Gastroesophageal sphincter (tissue), 4 donors: ENCODE measurements around the gene KCNC2. TPM values are rescaled to one million over a fixed set of nuclear protein-coding genes. Genes with fewer than 3 reads are reported as not detected.

ENCODE experiments used
- ATAC-seq: fragments of 150-250 bp; one replicate; pipeline ENCODE4 v1.9.1; 2016; ENCODE audit warnings: mild to moderate bottlenecking, moderate library complexity
- H3K27ac ChIP-seq, 4 donors: fragments of 200-600 bp; sonication (generic) in 3 of 4; 1 replicate in 3 of 4; 2 replicates in 1 of 4; pipeline ENCODE4 v1.5.1; 2016 to 2019
- H3K27me3 ChIP-seq: fragments of 200-600 bp; sonication (generic); one replicate; pipeline ENCODE4 v1.5.1; 2019
- H3K36me3 ChIP-seq, 2 donors: fragments of 200-600 bp; sonication (generic); one replicate each; pipeline ENCODE4 v1.5.1; 2019; ENCODE audit warnings: control low read depth in 1 of 2
- H3K4me1 ChIP-seq, 3 donors: fragments of 200-600 bp; sonication (generic); 1 replicate in 2 of 3; 2 replicates in 1 of 3; pipeline ENCODE4 v1.5.1; 2016 to 2019; ENCODE audit warnings: control low read depth in 2 of 3
- H3K4me3 ChIP-seq, 2 donors: fragments of 200-600 bp; sonication (generic); one replicate each; pipeline ENCODE4 v1.5.1; 2019; ENCODE audit warnings: mild to moderate bottlenecking in 1 of 2, moderate library complexity in 1 of 2
- H3K9me3 ChIP-seq, 3 donors: fragments of 200-600 bp; sonication (generic); one replicate each; pipeline ENCODE4 v1.5.1; 2017 to 2019; ENCODE audit warnings: control low read depth in 2 of 3
- CTCF ChIP-seq, 4 experiments: fragments of 200-600 bp in 2 of 4; fragments of 450-650 bp in 2 of 4; sonication (generic) in 1 of 4; IDR thresholded peaks; one replicate each; pipeline ENCODE4 v1.5.1; 2017 to 2019; ENCODE audit warnings: antibody characterized with exemption in 4 of 4, mild to moderate bottlenecking in 2 of 4, moderate library complexity in 2 of 4
- EP300 ChIP-seq: sonication (generic); formaldehyde crosslinking; IDR thresholded peaks from one replicate; pipeline ENCODE4 v1.6.1; 2017; ENCODE audit warnings: antibody characterized with exemption, mild to moderate bottlenecking
- POLR2A ChIP-seq, 2 donors: fragments of 450-650 bp; IDR thresholded peaks; one replicate each; pipeline ENCODE4 v1.6.1; 2017; ENCODE audit warnings: antibody characterized with exemption in 2 of 2, mild to moderate bottlenecking in 2 of 2, moderate library complexity in 1 of 2
- POLR2AphosphoS5 ChIP-seq: sonication (generic); formaldehyde crosslinking; IDR thresholded peaks from one replicate; pipeline ENCODE4 v1.6.1; 2017; ENCODE audit warnings: antibody characterized with exemption
- WGBS, 2 donors: methylation state at CpG; one replicate each; pipeline ENCODE4 v1.1.5; 2018; ENCODE audit warnings: low coverage in 1 of 2; 5-methylcytosine and 5-hydroxymethylcytosine counted together
- total RNA-seq, 4 donors: library from RNA; depleted of rRNA; stranded (reverse); fragments of >200 nt; gene quantifications; one replicate each; pipeline ENCODE4 v1.1.0, GENCODE V29; 2016

Gene KCNC2
- under 1 TPM in 1 of 4 donors, not detected in 3; 0.12 TPM for total RNA-seq

GRCh38 chr12:75209812-75210138, at the start of gene KCNC2:
TSS of gene KCNC2 (minus strand) at chr12:75209839.
- Histone ChIP-seq H3K4me1 (peaks cover 0 to 8% (median 0%) of the 10 kb centered on the region in 3 donors), H3K9me3 (peaks cover 0 to 7% (median 0%) of the 10 kb centered on the region in 3 donors), H3K36me3 (no peaks in the 10 kb centered on the region), H3K27ac (no peak within 1 kb of the TSS), H3K27me3 (peaks cover 50% of the 10 kb centered on the region), H3K4me3 (no peak within 1 kb of the TSS)
- ATAC-seq: no peak
- WGBS, 2 donors: 76% methylated on average over 2 of the region's 3 CpGs
- TF ChIP-seq CTCF (IDR thresholded peaks at IDR 0.05) (no peak), POLR2AphosphoS5 (no peak), EP300 (no peak), POLR2A (IDR thresholded peaks at IDR 0.05) (no peak)

GRCh38 chr12:75259143-75259542, 49.5 kb upstream of the KCNC2 start:
- 36 to 40% methylated on average over 1 of the region's 1 CpG for WGBS, 2 donors
- Histone ChIP-seq H3K9me3 (no peaks in the 10 kb centered on the region), H3K4me3 (no peak overlapping the region), H3K27ac (no peak overlapping the region), H3K4me1 (no peaks in the 10 kb centered on the region), H3K36me3 (no peaks in the 10 kb centered on the region), H3K27me3 (no peaks in the 10 kb centered on the region)
- no peak for TF ChIP-seq POLR2A (IDR thresholded peaks at IDR 0.05)
- TF ChIP-seq EP300: no peak
- no peak for ATAC-seq

- TF ChIP-seq POLR2A (IDR thresholded peaks at IDR 0.05) (no peak), EP300 (no peak), CTCF (IDR thresholded peaks at IDR 0.05) (no peak), POLR2AphosphoS5 (no peak)
- Histone ChIP-seq H3K27ac (no peak overlapping the region), H3K27me3 (no peaks in the 10 kb centered on the region), H3K4me3 (no peak overlapping the region), H3K9me3 (no peaks in the 10 kb centered on the region), H3K4me1 (no peaks in the 10 kb centered on the region), H3K36me3 (no peaks in the 10 kb centered on the region)
- WGBS, 2 donors: 71 to 72% methylated on average over 2 of the region's 2 CpGs
- ATAC-seq: no peak
These were observed 47.9 kb upstream of the KCNC2 start for GRCh38 chr12:75257510-75257909.

- no peak overlapping the region for H3K27ac ChIP-seq
- H3K27me3 ChIP-seq: no peaks in the 10 kb centered on the region
- no peaks in the 10 kb centered on the region for H3K4me1 ChIP-seq
These were observed 35.5 kb upstream of the KCNC2 start for GRCh38 chr12:75245108-75245507.

GRCh38 chr12:75239987-75240386, 30.3 kb upstream of the KCNC2 start:
- Histone ChIP-seq H3K27me3 (no peaks in the 10 kb centered on the region), H3K27ac (no peak overlapping the region), H3K4me1 (no peaks in the 10 kb centered on the region), H3K36me3 (no peaks in the 10 kb centered on the region), H3K4me3 (no peak overlapping the region), H3K9me3 (peaks cover 0 to 11% (median 0%) of the 10 kb centered on the region in 3 donors)
- ATAC-seq: no peak
- TF ChIP-seq POLR2AphosphoS5 (no peak), CTCF (IDR thresholded peaks at IDR 0.05) (no peak), POLR2A (IDR thresholded peaks at IDR 0.05) (no peak), EP300 (no peak)

More at GRCh38 chr12:75245108-75245507, 35.5 kb upstream of the KCNC2 start:
- ATAC-seq: no peak
- H3K36me3 ChIP-seq: no peaks in the 10 kb centered on the region
- TF ChIP-seq EP300: no peak
- no peak for TF ChIP-seq CTCF (IDR thresholded peaks at IDR 0.05)
- no peak for TF ChIP-seq POLR2A (IDR thresholded peaks at IDR 0.05)
- TF ChIP-seq POLR2AphosphoS5: no peak
- H3K4me3 ChIP-seq: no peak overlapping the region
- peaks cover 0 to 8% (median 0%) of the 10 kb centered on the region in 3 donors for H3K9me3 ChIP-seq

- Histone ChIP-seq H3K27me3 (no peaks in the 10 kb centered on the region), H3K27ac (no peak overlapping the region), H3K36me3 (no peaks in the 10 kb centered on the region), H3K4me1 (no peaks in the 10 kb centered on the region), H3K9me3 (peaks cover 0 to 22% (median 0%) of the 10 kb centered on the region in 3 donors), H3K4me3 (no peak overlapping the region)
- 20 to 58% methylated on average over 1 of the region's 1 CpG for WGBS, 2 donors
- no peak for TF ChIP-seq POLR2AphosphoS5
- TF ChIP-seq POLR2A (IDR thresholded peaks at IDR 0.05): no peak
- no peak for TF ChIP-seq EP300
- TF ChIP-seq CTCF (IDR thresholded peaks at IDR 0.05): no peak
- ATAC-seq: no peak
These were observed 26.6 kb upstream of the KCNC2 start for GRCh38 chr12:75236206-75236605.
